Heart right ventricle (tissue), 16 donors: ENCODE results near the gene NKX6-1. TPM values are rescaled to one million over a fixed set of nuclear protein-coding genes. Genes with fewer than 3 reads are reported as not detected.

Experiments
- ATAC-seq, 8 donors: fragments of 200-7000 bp; cut with Tn5 transposase; one replicate each; pipeline ENCODE4 v1.9.1; 2020; ENCODE audit warnings: mild to moderate bottlenecking in 8 of 8, moderate library complexity in 8 of 8, moderate number of reproducible peaks in 1 of 8
- DNase-seq, 2 donors: peaks; one replicate each; pipeline ENCODE4 v3.0.0-alpha.2; 2020
- H3K27ac ChIP-seq, 10 donors: fragments of 200-600 bp; sonication (generic) in 2 of 10; one replicate each; pipeline versions ENCODE4 v1.5.0 to v1.8.0; 2020 to 2022; ENCODE audit warnings: mild to moderate bottlenecking in 3 of 10
- H3K27me3 ChIP-seq, 7 donors: fragments of 200-600 bp; one replicate each; pipeline ENCODE4 v1.8.0; 2021 to 2022; ENCODE audit warnings: mild to moderate bottlenecking in 2 of 7
- H3K36me3 ChIP-seq, 9 donors: fragments of 200-600 bp; sonication (generic) in 1 of 9; one replicate each; pipeline versions ENCODE4 v1.5.0 to v1.8.0; 2020 to 2022; ENCODE audit warnings: mild to moderate bottlenecking in 2 of 9
- H3K4me1 ChIP-seq, 9 donors: fragments of 200-600 bp; sonication (generic) in 1 of 9; one replicate each; pipeline versions ENCODE4 v1.5.0 to v1.8.0; 2020 to 2022; ENCODE audit warnings: mild to moderate bottlenecking in 4 of 9
- H3K4me3 ChIP-seq, 10 donors: fragments of 200-600 bp; sonication (generic) in 2 of 10; one replicate each; pipeline versions ENCODE4 v1.5.0 to v1.8.0; 2020 to 2022; ENCODE audit warnings: mild to moderate bottlenecking in 7 of 10, moderate library complexity in 2 of 10
- H3K9me3 ChIP-seq, 11 donors: fragments of 200-600 bp in 10 of 11; sonication (generic) in 2 of 11; one replicate each; pipeline versions ENCODE4 v1.5.0 to v1.8.0; 2013 to 2022; ENCODE audit warnings: mild to moderate bottlenecking in 2 of 11, control low read depth in 1 of 11, moderate library complexity in 1 of 11
- WGBS, 2 donors: extraction: QIAGEN DNeasy Blood & Tissue Kit; methylation state at CpG; one replicate each; pipeline ENCODE4 v1.1.7; 2013; ENCODE audit warnings: inconsistent platforms in 1 of 2; 5-methylcytosine and 5-hydroxymethylcytosine counted together
- intact Hi-C, 10 donors: fragments of 100-400 bp; cut with DNase I; formaldehyde crosslinking; loops; one replicate each; pipeline versions ENCODE4 v1.11.1 to v1.14.2; 2022
- polyA plus RNA-seq, 2 donors: library from polyadenylated mRNA; stranded (reverse); fragments of 200-250 nt; gene quantifications; one replicate each; pipeline ENCODE4 v1.2.3, GENCODE V29; 2013
- total RNA-seq, 10 donors: library from RNA; stranded (reverse); fragmentation: NEBNext Ultra II Directional in 3 of 10; extraction: Animal tissue kit (Norgen Biotek cat#: 25700) in 3 of 10; gene quantifications; one replicate each; pipeline versions ENCODE4 v1.2.1 to v1.2.4, GENCODE V29; 2021 to 2023
- TF ChIP-seq, protein P1 (sequence below), 9 donors: fragments of 200-600 bp; sonication (generic) in 2 of 9; IDR thresholded peaks; one replicate each; pipeline versions ENCODE4 v1.5.0 to v1.8.0; 2021 to 2022; ENCODE audit warnings: antibody characterized with exemption in 9 of 9, mild to moderate bottlenecking in 5 of 9, moderate library complexity in 1 of 9
- donor health status: Arrhythmogenic right ventricular cardiomyopathy.
- donor health status: ischemic (EF 13 %, LVEDD 7.1; RV severe dilation, severe dysfunction).
- donor health status: healthy with polysubstance abuse.
- donor health status: DM: no; HTN: yes; CAD: no.
- donor health status: DM: no; HTN: no; CAD: no.
- donor health status: ischemic (EF 25% LVEDD 6.9; RV normal size, moderate dysfunction).
- donor health status: ischemic (EF 25% LVEDD 5.7; RV mildly dilated, moderate dysfunction).
- donor health status: healthy.
- donor health status: DM: yes; HTN: yes; CAD: no.
- donor health status: Ischemic cardiomyopathy.
- donor health status: ischemic (EF 35%, LVEDD 5.7; RV mildly dilated, moderate dysfunction).
- donor health status: nonischemic (EF 11% LVEDD 7.7; RV severe dilation, severe dysfunction).
- donor health status: DM: yes; HTN: yes; CAD: no.
- donor health status: PGD.
- donor health status: ischemic (EF 29% LVEDD 5.4; RV normal size, mild dysfunction).
- donor health status: nonischemic (EF 23%, LVEDD 6.1; RV moderate dilation, normal function).

Gene NKX6-1
- total and polyA plus RNA-seq, 12 donors: not detected

GRCh38 chr4:84531689-84532088, 32.6 kb upstream of the NKX6-1 start:
- no peak overlapping the region for H3K4me3 ChIP-seq
- TF ChIP-seq, protein P1, sequence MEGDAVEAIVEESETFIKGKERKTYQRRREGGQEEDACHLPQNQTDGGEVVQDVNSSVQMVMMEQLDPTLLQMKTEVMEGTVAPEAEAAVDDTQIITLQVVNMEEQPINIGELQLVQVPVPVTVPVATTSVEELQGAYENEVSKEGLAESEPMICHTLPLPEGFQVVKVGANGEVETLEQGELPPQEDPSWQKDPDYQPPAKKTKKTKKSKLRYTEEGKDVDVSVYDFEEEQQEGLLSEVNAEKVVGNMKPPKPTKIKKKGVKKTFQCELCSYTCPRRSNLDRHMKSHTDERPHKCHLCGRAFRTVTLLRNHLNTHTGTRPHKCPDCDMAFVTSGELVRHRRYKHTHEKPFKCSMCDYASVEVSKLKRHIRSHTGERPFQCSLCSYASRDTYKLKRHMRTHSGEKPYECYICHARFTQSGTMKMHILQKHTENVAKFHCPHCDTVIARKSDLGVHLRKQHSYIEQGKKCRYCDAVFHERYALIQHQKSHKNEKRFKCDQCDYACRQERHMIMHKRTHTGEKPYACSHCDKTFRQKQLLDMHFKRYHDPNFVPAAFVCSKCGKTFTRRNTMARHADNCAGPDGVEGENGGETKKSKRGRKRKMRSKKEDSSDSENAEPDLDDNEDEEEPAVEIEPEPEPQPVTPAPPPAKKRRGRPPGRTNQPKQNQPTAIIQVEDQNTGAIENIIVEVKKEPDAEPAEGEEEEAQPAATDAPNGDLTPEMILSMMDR (IDR thresholded peaks at IDR 0.05): no peak
- 60 to 74% methylated on average over 2 of the region's 2 CpGs for WGBS, 2 donors
- DNase-seq (no peak), ATAC-seq (no peak)
- intact Hi-C loops: no loop called here
- H3K36me3 ChIP-seq: no peaks in the 10 kb centered on the region
- no peak overlapping the region for H3K27ac ChIP-seq
- H3K9me3 ChIP-seq: peaks cover 0 to 11% (median 0%) of the 10 kb centered on the region in 11 donors
- peaks cover 0 to 17% (median 0%) of the 10 kb centered on the region in 7 donors for H3K27me3 ChIP-seq
- H3K4me1 ChIP-seq: no peaks in the 10 kb centered on the region

DNA sequence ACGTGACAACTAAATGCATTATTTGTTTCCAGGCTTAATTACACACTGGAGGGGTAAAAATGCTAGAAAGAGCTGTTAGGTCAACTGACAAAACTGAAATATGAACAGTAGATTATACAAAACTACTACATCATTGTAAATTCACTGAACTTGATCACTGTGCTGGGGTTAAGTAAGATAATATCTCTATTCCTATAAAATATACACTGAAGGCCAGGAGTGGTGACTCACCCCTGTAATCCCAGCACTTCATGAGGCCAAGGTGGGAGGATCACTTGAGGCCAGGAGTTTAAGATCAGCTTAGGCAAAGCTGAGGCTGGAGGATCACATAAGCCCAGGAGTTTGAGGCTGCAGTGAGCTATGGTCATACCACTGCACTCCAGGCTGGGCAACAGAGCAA, 31.8 kb upstream of the NKX6-1 start:
- DNase-seq (no peak), ATAC-seq (no peak)
- no peak overlapping the region for H3K27ac ChIP-seq
- H3K9me3 ChIP-seq: peaks cover 0 to 11% (median 0%) of the 10 kb centered on the region in 11 donors
- H3K36me3 ChIP-seq: no peaks in the 10 kb centered on the region
- H3K27me3 ChIP-seq: peaks cover 0 to 17% (median 0%) of the 10 kb centered on the region in 7 donors
- intact Hi-C loops: no loop called here
- no peaks in the 10 kb centered on the region for H3K4me1 ChIP-seq
- H3K4me3 ChIP-seq: no peak overlapping the region
- WGBS, 2 donors: 36 to 43% methylated on average over 1 of the region's 1 CpG
- TF ChIP-seq, protein P1 (IDR thresholded peaks at IDR 0.05): no peak

GRCh38 chr4:84530454-84530853, 31.4 kb upstream of the NKX6-1 start:
- TF ChIP-seq, protein P1 (IDR thresholded peaks at IDR 0.05): no peak
- H3K9me3 ChIP-seq: peaks cover 0 to 11% (median 0%) of the 10 kb centered on the region in 11 donors
- peaks cover 0 to 17% (median 0%) of the 10 kb centered on the region in 7 donors for H3K27me3 ChIP-seq
- WGBS, 2 donors: 48 to 67% methylated on average over 1 of the region's 1 CpG
- ATAC-seq (no peak), DNase-seq (no peak)
- H3K36me3 ChIP-seq: no peaks in the 10 kb centered on the region
- intact Hi-C loops: no loop called here
- H3K27ac ChIP-seq: no peak overlapping the region
- H3K4me1 ChIP-seq: no peaks in the 10 kb centered on the region
- no peak overlapping the region for H3K4me3 ChIP-seq

- no peak for ATAC-seq
- Histone ChIP-seq H3K27me3 (peaks cover 0 to 17% (median 0%) of the 10 kb centered on the region in 7 donors), H3K27ac (no peak overlapping the region), H3K9me3 (peaks cover 0 to 9% (median 0%) of the 10 kb centered on the region in 11 donors), H3K4me1 (no peaks in the 10 kb centered on the region), H3K4me3 (no peak overlapping the region), H3K36me3 (no peaks in the 10 kb centered on the region)
- DNase-seq: no peak
- intact Hi-C loops: loop anchor here in 1 of 10 donors (10.0 kb wide), 1 partner anchor 874 kb away; no protein-coding TSS in a partner anchor
- 95 to 97% methylated on average over 2 of the region's 2 CpGs for WGBS, 2 donors
- TF ChIP-seq, protein P1 (IDR thresholded peaks at IDR 0.05): peak; percentile 19 to 73 (median 62)
Observed at GRCh38 chr4:84529169-84529751, 30.2 kb upstream of the NKX6-1 start.
